Stimulated activated CD8-positive, alpha-beta memory T cell treated with anti-CD3 and anti-CD28 coated beads, Interleukin-12 subunit alpha, Interleukin-12 subunit beta, amount 100 ng/mL, for 1 hour (primary cell): ENCODE measurements around the gene ISYNA1.

Source experiments
- DNase-seq: peaks from one replicate; pipeline ENCODE4 v3.0.0-alpha.2; 2020; ENCODE audit warnings: low read depth

ISYNA1 gene

DNA sequence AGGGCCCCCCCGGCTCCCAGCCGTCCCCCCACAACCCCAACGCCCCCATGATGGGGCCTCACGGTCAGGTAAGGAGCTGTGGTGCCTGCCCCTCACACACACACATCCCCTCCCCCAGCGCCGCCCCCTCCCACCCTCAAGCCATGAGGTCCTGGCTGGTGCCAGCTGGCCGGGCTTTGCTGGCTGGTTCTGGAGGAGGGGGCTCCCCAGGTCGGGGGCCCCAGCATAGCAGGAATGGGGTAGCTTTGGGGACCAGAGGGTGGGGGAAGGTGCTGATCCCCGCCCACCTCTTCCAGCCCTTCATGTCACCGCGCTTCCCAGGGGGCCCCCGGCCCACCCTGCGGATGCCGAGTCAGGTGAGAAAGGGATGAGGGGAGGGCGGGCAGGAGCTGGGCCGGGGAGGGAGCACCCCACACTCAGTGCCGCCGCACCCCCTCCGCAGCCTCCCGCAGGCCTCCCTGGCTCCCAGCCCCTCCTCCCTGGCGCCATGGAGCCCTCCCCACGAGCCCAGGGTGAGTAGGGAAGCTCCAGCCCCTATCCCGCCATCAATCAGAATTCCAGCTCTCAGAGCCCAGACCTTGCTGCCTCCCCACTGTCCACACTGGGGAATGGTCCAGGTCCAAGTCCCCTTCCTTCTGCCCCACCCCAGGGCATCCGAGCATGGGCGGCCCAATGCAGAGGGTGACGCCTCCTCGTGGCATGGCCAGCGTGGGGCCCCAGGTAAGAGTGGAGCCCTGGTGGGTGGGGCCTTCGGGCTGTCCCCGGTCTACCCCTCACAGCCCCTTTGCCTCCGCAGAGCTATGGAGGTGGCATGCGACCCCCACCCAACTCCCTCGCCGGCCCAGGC is 6.4 kb downstream of the ISYNA1 start:
- no peak for DNase-seq

DNA sequence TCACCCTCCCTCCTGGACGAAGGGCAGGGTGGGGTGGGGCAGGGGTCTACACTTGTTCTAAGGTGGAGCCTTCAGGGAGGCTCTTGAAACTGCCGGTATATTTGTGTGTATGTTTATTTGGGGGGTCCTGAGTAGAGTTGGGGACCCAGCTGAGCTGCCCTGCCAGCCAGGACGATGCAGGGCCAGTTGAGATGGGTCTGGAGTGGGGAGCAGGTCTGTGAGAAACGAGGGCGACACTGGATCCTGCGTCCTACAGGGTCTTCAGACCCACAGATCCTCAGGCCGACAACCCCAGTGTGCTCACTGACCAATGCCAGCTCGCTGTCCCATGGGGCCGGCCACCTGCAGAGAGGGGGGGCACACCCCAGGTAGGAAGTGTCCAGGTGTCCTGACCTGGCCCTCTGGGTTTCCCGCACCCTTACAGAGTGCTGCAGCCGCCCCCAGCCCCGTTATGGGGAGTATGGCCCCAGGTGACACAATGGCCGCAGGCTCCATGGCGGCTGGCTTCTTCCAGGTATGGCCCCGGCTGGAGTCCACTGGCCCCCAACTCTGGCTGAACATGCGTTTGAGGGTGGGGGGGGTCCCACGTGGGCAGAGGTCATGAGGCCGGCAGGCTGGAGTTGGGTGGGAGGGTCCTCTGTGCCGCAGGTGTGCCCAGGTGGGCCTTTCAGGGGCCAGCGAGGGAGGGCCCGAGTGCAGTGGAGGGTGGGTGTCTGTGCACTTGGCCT is 7.4 kb downstream of the ISYNA1 start:
- no peak for DNase-seq

DNA sequence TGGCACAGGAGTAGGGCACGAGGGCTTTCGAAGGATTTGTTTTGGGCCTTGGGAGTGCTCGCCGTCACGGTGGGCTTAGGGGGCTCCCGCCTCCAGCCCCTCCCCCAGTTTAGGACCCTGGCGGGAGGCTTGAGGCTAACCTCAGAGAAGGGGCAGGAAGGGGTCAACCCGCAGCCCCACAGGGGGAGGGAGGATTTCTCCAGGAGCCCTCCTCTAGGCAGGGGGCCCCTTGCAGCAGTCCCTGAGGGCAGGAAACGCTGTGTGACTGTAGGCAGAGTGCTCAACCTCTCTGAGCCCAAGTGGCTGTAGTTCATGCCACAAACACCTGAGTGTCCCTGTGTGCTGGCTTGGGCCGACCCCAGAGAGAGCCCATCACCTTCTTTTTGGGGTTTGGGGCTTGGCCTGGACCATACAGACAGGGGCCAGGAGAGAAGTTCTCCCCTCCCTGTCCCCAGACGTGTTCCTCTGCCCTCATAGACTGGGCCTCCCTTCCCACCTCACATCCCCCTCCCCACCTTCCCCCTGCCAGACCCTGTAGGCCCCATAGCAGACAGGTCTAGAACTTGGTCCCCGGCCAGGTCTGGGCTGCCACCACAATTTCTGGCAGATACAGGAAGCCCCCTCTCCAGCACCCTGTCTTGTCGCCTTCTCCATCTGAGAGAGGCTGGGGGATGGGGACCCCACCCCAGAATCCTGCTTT is 8.1 kb downstream of the ISYNA1 start:
- DNase-seq = no peak

DNA sequence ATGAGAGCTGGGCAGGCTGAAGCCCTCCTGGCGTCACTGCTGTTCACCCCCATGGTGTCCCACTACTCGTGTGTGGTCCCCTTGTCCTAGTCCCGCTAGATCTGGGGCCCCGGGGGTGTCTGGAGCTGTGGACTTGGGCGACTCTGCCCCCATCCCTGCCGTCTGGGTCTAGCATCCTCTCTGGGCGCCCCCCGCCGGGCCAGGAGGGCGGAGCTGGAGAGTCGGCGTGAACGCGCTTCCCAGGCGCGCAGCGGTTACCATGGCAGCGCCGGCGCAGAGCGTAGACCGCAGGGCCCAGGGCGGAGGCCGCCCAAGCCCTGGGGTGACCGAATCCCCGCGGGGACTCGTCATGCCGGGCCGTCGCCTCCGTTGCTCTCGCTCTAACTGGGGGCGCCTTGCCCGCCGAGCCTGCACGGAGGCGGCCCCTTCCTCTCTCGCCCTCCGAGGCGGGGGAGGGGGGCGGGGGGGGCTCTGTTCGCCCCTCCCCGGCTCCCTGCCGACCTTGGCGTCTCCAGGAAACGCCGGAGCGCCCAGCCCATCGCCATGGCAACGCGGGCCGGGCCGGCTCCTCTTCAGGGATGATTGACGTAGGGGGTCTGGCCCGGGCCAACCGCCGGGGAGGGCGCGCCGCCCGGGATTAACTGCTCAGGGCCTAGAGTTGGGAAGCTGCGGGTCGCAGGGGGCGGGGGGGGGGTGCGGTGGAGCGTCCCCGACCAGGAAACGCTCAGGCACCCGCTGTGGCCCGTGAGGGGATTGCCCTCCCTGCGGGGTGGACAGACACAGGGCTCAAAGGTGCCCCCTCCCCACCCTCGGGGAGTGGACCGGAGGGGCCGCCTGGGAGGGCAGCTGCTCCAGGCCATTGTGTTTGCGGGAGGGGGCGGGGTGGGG is 8.9 kb downstream of the ISYNA1 start:
- peak; percentile 77 for DNase-seq

DNA sequence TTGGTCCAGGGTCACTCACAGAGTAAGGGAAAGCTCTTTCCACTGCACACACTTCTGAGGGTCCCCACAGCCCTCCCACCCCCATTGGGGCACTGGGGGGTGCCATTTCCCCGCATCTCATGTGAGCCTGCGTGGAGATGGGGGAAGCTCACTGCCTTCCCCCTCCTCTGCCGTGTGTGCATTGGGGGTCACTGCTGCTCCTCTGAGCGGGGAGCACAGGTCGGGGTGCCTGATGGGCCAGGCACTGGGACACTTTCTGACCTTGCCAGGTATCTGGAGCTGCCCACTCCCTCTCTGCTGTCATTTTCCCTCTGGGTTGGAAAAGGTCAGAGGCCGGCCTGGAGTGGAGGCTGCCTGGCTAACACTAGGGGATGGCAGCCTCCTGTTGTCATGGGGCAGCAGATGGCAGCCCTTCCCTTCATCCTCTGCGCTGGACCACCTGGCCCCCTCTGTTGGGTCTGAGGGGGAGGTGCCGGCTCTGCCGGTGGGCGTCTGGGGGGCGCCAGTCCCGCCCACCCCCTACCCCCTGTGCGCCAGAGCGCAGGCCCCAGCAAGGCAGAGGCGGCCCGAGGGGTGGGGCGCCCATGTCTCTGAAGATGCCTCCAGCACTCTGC is 9.7 kb downstream of the ISYNA1 start:
- DNase-seq = no peak

DNA sequence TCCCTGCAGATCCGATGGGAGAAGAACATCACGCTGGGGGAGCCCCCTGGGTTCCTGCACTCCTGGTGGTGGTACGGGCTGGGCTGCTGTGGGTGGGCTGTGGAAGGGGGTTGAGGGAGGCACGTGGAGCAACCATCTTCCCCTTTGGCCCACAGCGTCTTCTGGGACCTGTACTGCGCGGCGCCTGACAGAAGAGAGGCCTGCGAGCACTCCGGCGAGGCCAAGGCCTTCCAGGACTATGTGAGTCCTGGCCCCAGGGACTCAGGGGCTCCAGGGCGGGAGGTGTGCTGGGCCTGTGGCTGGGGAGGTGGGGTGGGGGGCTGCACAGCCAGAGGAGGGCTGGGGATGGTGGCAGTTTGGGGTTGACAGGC is 10.2 kb downstream of the ISYNA1 start:
- DNase-seq = no peak

DNA sequence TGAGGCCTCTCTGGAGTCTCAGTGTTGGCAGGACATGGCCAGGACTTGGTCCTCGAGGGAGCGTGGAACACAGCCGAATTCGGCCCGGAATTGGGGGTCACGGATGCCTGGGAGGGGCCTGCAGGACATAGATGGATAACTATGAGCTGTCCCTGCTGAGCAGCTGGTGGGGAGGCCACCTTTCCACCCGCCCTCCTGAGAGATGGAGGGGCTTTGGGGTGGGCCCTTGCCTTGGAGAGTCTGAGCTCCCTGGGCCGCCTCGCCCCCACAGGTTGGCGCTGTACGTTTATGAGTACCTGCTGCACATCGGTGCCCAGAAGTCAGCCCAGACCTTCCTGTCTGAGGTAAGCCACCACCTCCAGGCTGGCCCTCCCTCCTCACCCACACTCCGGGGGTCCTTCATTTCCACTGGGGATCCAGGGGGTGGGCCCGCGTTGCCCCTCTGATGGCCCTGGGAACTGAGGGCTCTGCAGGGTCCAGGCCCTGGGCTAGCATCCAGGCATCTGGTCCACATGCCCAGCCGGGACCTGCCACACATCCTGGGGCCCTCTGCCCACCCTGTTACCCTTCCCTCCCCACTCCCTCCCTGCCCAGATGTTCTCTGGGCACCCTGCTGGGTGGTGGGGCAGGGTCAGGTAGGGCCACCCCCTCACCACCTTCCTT is 10.7 kb downstream of the ISYNA1 start:
- no peak for DNase-seq

DNA sequence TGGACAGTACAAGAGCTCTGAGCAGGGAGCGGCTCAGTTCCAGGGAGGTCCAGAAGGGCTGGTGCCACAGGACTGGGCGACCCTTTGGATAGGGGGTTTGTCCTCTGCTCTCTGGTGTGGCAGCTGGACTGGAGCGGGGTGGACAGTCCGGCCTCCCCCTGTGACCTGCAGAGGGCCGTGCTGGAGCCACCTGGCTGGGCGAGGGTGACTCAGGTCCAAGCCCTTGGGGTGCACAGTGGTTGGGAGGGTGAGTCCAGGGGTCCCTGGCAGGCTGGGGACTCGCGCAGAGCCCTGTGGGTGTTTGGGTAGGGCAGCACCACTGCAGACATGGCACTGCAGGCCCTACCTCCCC is 11.5 kb downstream of the ISYNA1 start:
- no peak for DNase-seq

DNA sequence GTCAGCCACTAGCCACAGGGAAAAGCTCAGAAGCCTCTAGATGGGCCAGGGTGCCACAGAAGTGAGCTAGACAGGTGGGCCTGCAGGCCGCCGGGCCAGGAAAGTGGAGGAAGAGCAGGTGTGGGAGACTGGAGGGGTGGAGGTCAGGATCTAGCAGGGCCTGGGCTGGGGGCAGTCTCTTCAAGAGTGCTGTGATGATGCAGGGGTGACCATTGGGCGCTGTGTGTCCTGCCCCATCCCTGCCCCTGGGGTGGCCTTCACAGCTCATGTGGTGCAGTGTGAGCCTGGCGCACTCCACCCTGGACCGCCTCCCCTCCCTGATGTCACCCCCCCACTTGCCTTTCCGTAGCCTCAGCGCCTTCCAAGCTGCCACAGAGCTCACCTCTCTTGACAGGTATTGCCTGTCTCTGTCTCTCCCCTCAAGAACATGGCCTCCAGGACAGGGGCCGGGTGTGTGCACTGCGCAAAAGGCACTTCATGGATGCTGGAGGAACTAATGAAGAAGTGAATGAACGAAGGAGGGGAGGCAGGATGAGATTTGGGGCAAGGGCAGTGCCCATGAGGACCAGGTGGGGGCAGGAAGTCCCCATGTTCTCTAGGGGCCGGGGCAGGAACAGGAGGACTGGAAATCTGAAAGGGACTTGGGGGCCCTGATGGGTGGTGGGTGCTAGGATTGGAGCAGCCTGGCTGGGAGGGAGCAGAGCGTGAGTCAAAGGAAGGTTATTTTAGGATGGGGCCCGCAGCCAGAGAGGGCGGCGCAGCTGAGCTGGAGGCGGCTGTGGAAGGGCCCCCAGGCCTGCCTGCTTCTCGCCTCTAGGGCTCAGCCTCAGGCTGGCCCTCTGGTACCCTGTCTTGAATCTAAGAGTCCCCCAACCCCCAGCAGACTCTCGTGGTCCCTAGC is 12.2 kb downstream of the ISYNA1 start:
- no peak for DNase-seq

DNA sequence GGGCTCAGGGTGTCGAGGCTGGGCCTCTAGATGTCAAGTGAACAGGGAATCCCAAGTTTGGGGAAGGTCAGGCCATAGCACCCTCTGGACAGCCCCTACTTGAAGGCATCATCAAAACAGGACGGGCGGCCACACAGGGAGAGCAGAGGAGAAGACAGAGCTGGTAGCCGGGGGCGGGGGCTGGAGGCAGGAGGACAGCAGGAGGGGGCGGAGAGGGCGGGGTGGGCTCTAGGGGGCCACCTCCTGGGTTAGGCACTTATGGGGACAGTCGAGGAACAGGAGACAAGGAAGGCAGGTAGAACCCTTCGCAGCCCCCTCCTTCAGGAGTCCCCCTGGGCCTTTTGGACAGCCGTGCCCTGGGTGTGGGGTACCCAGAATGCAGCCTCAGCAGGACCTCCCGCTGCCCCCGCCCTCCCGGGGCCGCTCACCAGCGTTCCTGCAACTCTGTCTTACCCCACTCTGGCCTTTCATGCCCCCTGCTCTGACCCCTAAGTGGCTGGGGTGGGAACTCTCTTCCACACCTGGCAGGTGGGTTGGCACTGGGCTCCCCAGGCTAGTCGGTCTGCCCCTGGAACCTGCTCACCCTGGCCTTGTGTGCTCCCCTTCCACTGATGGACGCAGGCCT is 12.9 kb downstream of the ISYNA1 start:
- DNase-seq = no peak

DNA sequence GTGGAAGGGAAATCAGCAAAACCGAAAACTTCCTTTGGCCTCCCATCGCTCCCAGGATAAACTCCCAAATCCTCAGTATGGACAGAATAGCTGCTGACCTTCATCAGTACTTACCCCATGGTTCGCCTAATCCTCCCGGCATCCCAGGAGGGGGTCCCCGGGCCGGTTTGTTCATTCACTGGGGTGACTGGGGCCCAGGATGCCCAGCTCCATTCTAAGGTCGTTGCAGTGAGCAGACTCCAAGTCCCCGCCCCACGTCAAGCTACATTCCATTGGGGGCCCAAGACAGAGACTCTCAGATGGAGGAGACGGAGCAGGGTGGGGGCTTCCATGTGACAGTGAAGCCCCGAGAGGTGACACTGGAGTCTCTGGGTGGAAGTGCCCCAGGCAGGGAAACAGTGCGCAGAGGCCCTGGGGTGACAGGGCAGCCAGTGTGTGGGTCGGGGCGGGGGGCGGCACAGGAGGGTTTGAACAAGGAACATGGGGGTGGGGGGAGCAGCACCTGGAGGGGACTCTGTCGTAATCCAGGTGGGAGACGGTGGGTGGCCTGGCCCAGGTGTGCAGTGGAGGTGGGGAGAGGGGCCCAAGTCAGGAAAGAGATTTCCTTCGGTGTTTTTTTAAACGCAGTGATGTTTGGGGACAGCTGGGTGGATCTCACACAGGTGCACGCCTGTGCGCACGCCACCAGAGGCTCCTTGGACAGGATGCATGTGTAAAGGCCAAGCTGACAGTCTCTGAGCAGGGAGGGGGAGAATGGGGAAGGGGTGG is 13.6 kb downstream of the ISYNA1 start:
- no peak for DNase-seq

DNA sequence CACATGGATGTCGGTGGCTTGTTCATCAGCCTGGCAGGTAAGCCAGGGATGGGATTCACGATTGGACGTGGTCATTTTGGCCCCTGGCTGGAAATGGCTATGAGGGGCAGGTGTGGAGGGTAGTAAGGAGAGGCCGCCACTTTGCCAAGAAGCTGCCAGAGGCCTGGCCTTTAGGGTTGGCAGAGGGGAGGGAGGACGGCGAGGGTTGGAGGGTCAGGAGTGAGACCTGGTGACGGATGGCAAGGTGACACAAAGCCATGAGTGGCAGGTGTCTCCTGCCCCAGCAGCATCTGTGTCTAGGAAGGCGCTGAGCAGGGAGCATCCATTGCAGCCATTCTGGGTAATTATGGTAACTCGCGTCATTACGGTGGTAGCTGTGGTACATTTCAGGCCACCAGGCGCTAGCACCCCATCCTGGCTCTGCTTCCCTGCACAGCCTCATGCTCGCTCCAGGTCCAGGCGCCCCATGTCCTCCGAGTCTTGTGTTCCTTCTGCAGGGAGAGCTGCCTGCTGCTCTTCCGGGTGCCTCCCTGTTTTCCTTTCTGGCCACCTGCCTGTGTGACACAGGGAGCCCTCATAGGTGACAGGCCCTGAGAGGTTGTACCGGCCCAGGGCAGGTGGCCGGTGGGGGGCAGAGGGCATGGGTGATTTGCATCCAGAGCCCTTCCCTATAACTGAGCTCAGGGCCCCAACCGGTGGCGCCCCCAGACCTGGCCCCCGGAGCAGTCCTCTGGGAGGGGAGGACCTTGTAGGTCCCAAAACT is 14.5 kb downstream of the ISYNA1 start:
- DNase-seq = no peak

DNA sequence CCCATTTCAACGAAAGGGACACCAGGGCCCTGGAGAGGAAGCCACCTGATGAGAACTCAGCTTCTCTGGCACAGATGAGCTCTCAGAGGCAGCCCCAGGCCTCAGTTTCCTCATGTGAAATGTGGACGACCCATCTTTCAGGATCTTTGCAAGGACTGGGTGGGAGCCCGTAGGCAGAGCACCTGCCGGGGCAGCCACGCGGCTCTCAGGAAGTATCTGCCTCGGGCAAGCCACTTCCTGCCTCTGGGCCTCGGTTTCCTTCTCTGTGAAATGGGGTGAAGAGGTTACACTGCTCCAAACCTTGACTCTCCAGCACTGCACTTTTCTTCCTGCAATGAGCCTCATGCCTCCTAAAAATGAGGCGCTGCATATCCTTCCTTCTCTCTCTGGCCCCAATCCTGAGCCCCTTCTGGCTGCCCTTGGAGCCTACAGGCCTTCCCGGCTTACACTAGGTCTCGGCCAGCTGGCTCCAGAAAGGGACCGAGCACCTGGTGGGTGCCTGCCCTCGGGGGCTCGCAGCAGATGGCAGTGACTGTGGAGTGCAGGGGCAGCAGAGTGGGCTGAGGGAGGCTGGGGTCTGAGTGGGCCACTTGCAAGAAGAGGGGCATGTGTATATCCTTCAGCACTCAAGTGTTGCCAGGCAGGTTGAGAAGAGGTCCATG is 15.3 kb downstream of the ISYNA1 start:
- DNase-seq = no peak

DNA sequence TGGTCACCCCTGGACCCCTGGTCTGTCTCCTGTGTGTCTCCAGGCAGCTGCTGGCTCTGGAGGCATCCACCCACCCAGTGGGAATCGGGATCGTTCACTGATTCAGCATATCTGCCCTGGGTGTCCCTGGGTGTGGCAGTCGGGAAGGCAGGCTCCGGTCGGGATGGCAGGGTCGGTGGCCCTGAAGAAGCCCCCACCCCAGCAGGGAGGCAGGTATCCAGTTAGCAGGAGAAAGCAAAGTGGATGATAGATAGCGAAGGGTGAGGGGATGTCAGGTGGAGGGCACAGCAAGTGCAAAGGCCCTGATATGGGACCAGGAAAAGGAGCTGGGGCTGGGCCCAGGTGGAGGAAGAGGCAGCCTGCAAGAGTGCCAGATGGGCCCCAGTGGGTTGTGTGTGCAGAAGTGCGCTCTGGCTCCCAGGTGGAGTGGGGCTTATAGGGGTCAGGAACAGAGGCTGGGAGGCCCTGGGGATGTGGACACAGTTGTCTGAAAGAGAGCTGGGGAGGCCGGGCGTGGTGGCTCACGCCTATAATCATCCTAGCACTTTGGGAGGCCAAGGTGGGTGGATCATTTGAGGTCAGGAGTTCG is 16.5 kb downstream of the ISYNA1 start:
- no peak for DNase-seq

DNA sequence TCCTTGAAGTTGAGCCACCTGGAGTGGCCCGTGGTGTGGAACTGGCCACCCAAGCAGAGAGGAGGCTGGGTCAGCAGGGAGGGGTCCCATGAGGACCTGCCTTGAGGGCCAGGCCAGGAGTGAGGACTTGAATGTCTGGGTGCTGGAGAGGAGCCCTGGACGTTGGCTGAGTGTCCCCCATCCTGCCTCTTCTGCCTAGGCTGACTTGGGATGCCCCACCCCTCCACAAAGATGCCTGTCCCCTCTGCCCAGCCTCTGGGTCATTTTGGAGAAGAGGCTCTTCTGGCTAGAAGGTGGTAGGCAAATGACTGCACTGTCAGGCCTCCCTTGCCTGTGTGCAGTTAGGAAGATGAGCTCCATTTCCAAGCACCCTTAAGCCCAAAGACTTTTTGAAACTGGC is 17.0 kb downstream of the ISYNA1 start:
- DNase-seq = no peak

DNA sequence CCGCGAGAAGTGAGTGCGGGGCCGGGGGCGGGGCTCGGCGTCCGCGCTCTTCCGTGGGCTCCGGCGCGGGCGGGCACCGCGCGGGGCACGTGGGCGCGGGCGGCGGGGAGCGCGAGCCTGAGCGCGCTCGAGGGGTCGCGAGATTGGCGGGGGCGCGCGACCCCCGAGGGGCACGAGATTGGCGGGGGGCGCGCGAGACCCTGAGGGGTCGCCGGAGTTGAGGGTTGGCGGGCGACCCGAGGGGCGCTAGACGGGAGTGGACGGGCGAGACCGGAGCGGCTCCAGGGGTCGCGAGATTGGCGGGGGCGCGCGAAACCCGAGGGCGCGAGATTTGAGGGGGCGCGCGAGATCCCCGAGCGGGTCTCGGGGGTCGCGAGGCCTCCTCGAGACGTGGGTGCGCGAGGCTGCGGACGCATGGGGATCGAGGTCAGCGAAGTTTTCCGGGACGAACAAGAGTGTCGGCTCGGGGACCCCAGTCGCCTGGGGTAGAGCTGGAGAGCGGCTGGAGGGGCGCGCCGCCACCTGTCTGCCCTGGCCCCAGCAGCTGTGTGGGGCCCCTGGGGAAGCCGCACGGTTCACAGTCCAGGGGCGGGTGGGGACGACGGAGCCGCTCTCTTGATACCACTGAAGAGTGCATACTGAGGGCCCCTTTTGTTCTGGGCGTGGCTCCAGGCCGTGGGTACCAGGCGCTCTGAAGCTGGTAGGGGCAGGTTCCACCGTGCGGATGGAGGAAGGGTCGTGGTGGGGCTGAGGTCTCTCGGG is 18.1 kb downstream of the ISYNA1 start:
- no peak for DNase-seq
